Stomach (tissue), 9 donors: ENCODE data around the gene B4GALT5. TPM values are rescaled to one million over a fixed set of nuclear protein-coding genes. Genes with fewer than 3 reads are reported as not detected.

Experiments used
- DNase-seq, 2 donors: peaks; one replicate each; pipeline versions ENCODE4 v3.0.0 to v3.0.0-alpha.2; 2013 to 2019
- H3K27ac ChIP-seq, 5 donors: fragments of 200-600 bp in 4 of 5; sonication (generic) in 4 of 5; one replicate each; pipeline ENCODE4 v1.5.1; 2013 to 2019; ENCODE audit warnings: mild to moderate bottlenecking in 1 of 5, moderate library complexity in 1 of 5
- H3K27me3 ChIP-seq, 3 donors: fragments of 200-600 bp; sonication (generic); one replicate each; pipeline ENCODE4 v1.5.1; 2017 to 2019; ENCODE audit warnings: mixed run types in 1 of 3
- H3K36me3 ChIP-seq, 4 donors: fragments of 200-600 bp; sonication (generic); 1 replicate in 3 of 4; 2 replicates in 1 of 4; pipeline ENCODE4 v1.5.1; 2016 to 2019
- H3K4me1 ChIP-seq, 4 donors: fragments of 200-600 bp; sonication (generic); one replicate each; pipeline ENCODE4 v1.5.1; 2016 to 2019
- H3K4me3 ChIP-seq, 4 donors: fragments of 200-600 bp; sonication (generic) in 3 of 4; one replicate each; pipeline ENCODE4 v1.5.1; 2016 to 2019; ENCODE audit warnings: mild to moderate bottlenecking in 1 of 4
- H3K9me3 ChIP-seq, 4 donors: fragments of 200-600 bp; sonication (generic); one replicate each; pipeline ENCODE4 v1.5.1; 2016 to 2019
- CTCF ChIP-seq, 7 experiments: fragments of 450-650 bp in 4 of 7; fragments of 200-600 bp in 3 of 7; sonication (generic) in 3 of 7; IDR thresholded peaks; one replicate each; pipeline ENCODE4 v1.5.1; 2016 to 2019; ENCODE audit warnings: antibody characterized with exemption in 7 of 7, control low read depth in 2 of 7, mild to moderate bottlenecking in 1 of 7
- EP300 ChIP-seq: sonication (generic); formaldehyde crosslinking; IDR thresholded peaks from one replicate; pipeline ENCODE4 v1.6.1; 2017; ENCODE audit warnings: antibody characterized with exemption
- POLR2A ChIP-seq, 4 donors: fragments of 450-650 bp; IDR thresholded peaks; one replicate each; pipeline ENCODE4 v1.6.1; 2016; ENCODE audit warnings: antibody characterized with exemption in 4 of 4, control low read depth in 2 of 4, mild to moderate bottlenecking in 1 of 4, moderate library complexity in 1 of 4
- POLR2AphosphoS5 ChIP-seq, 3 donors: sonication (generic); formaldehyde crosslinking; IDR thresholded peaks; one replicate each; pipeline ENCODE4 v1.6.1; 2016; ENCODE audit warnings: antibody characterized with exemption in 3 of 3
- WGBS, 5 donors: extraction: QIAGEN DNeasy Blood & Tissue Kit in 3 of 5; methylation state at CpG; one replicate each; pipeline versions ENCODE4 v1.1.5 to v1.1.7; 2013 to 2018; 5-methylcytosine and 5-hydroxymethylcytosine counted together
- intact Hi-C: fragments of 100-400 bp; cut with DNase I; formaldehyde crosslinking; loops from one replicate; pipeline ENCODE4 v1.15.1; 2023; ENCODE audit warnings: low total_unique reads
- polyA plus RNA-seq, 3 donors: library from polyadenylated mRNA; stranded (reverse); fragments of 200-250 nt; gene quantifications; one replicate each; pipeline ENCODE4 v1.2.3, GENCODE V29; 2013
- total RNA-seq, 5 donors: library from RNA; depleted of rRNA; stranded (reverse); fragments of >200 nt; gene quantifications; one replicate each; pipeline versions ENCODE4 v1.1.0 to v1.2.3, GENCODE V29; 2014 to 2016
- donor health status: healthy with polysubstance abuse.
- donor health status: Bipolar disorder and iron deficiency.
- donor health status: healthy.

Gene B4GALT5
- total and polyA plus RNA-seq, 8 donors, result 7.5 to 40.0 (median 21.5) TPM

GRCh38 chr20:49759266-49759950, 45.7 kb upstream of the B4GALT5 start:
- Histone ChIP-seq H3K9me3 (no peaks in the 10 kb centered on the region), H3K27me3 (no peaks in the 10 kb centered on the region), H3K4me3 (no peak overlapping the region), H3K27ac (no peak overlapping the region), H3K36me3 (no peaks in the 10 kb centered on the region), H3K4me1 (peaks cover 0 to 6% (median 2%) of the 10 kb centered on the region in 4 donors)
- WGBS, 5 donors, result 85 to 90% (median 87%) methylated on average over 7 of the region's 7 CpGs
- no peak for TF ChIP-seq EP300
- no peak for TF ChIP-seq CTCF (IDR thresholded peaks at IDR 0.05)
- no peak for TF ChIP-seq POLR2AphosphoS5 (IDR thresholded peaks at IDR 0.05)
- TF ChIP-seq POLR2A (IDR thresholded peaks at IDR 0.05), result no peak
- intact Hi-C loops, result no loop called here
- no peak for DNase-seq

GRCh38 chr20:49758781-49759180, 45.1 kb upstream of the B4GALT5 start:
- Histone ChIP-seq H3K9me3 (no peaks in the 10 kb centered on the region), H3K36me3 (no peaks in the 10 kb centered on the region), H3K27me3 (no peaks in the 10 kb centered on the region), H3K4me1 (no peaks in the 10 kb centered on the region), H3K4me3 (no peak overlapping the region), H3K27ac (no peak overlapping the region)
- DNase-seq, result no peak
- WGBS, 5 donors, result 77 to 90% (median 81%) methylated on average over 6 of the region's 6 CpGs
- intact Hi-C loops, result no loop called here
- TF ChIP-seq POLR2A (IDR thresholded peaks at IDR 0.05) (no peak), CTCF (IDR thresholded peaks at IDR 0.05) (no peak), EP300 (no peak), POLR2AphosphoS5 (IDR thresholded peaks at IDR 0.05) (no peak)

GRCh38 chr20:49757597-49757996, 43.9 kb upstream of the B4GALT5 start:
- intact Hi-C loops, result no loop called here

GRCh38 chr20:49756241-49756640, 42.6 kb upstream of the B4GALT5 start:
- no peaks in the 10 kb centered on the region for H3K27me3 ChIP-seq
- WGBS, 5 donors, result 75 to 91% (median 80%) methylated on average over 2 of the region's 2 CpGs
- intact Hi-C loops, result no loop called here
- no peaks in the 10 kb centered on the region for H3K36me3 ChIP-seq
- no peaks in the 10 kb centered on the region for H3K9me3 ChIP-seq
- TF ChIP-seq EP300 (no peak), POLR2AphosphoS5 (IDR thresholded peaks at IDR 0.05) (no peak), CTCF (IDR thresholded peaks at IDR 0.05) (no peak), POLR2A (IDR thresholded peaks at IDR 0.05) (no peak)
- no peak overlapping the region for H3K27ac ChIP-seq
- H3K4me3 ChIP-seq, result no peak overlapping the region
- no peaks in the 10 kb centered on the region for H3K4me1 ChIP-seq
- DNase-seq, result no peak

More at GRCh38 chr20:49757597-49757996, 43.9 kb upstream of the B4GALT5 start:
- Histone ChIP-seq H3K27me3 (no peaks in the 10 kb centered on the region), H3K27ac (no peak overlapping the region), H3K4me1 (no peaks in the 10 kb centered on the region), H3K9me3 (no peaks in the 10 kb centered on the region), H3K36me3 (no peaks in the 10 kb centered on the region), H3K4me3 (no peak overlapping the region)
- DNase-seq, result no peak
- WGBS, 5 donors, result 86 to 93% (median 87%) methylated on average over 4 of the region's 4 CpGs
- TF ChIP-seq POLR2A (IDR thresholded peaks at IDR 0.05), result no peak
- no peak for TF ChIP-seq CTCF (IDR thresholded peaks at IDR 0.05)
- TF ChIP-seq POLR2AphosphoS5 (IDR thresholded peaks at IDR 0.05), result no peak
- no peak for TF ChIP-seq EP300
